ENCODE results near the gene GNAZ. TPM values are rescaled to one million over a fixed set of nuclear protein-coding genes. Genes with fewer than 3 reads are reported as not detected.

Gene GNAZ
- total and polyA plus RNA-seq, 2 of the 8 experiments (the other 6 are each of a cell fraction or from before 2014, with no cell fraction given), result 6.6 to 9.6 TPM

DNA sequence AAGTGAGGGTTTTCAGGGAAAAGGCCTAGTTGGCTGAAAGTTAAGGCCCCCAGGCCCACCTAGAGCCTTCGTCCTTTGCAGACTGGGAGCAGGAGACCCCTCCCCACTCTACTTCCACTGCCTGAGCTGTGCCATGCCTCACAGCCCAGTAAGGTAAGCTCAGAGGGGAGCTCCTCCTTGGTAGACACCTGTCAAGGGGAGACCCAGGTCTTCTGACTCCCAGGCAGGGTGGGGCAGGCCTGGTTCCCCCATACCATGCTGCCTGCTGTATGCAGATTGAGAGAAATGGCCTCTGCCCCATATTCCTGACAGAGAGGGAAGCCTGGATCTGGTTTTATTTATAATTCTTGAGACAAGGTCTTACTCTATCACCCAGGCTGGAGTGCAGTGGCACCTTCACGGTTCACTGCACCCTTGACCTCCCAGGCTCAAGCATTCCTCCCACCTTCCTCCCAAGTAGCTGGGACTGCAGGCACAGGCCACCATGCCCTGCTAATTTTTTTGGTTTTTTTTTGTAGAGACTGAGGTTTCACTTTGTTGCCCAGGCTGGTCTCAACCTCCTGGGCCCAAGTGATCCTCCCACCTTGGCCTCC is 75.7 kb downstream of the GNAZ start:
- WGBS, 2 experiments (ENCODE audit: extremely low coverage in 1 of 2, insufficient coverage in 1 of 2, insufficient read length in 1 of 2, insufficient replicate concordance in 2 of 2, low coverage in 1 of 2, low lambda C conversion rate in 2 of 2, missing lambda C conversion rate in 1 of 2), result 78% methylated on average over 2 of the region's 2 CpGs; no CpG with 5 or more reads in 1 of the 2 experiments
- FAIRE-seq, result no peak
- POLR2A ChIA-PET (ENCODE audit: partially characterized antibody), result interaction anchor here (2.1 kb wide), 1 partner anchor 11 kb away, joined by 6 read pairs; no protein-coding TSS in a partner anchor

More for the DNA sequence above, 75.7 kb downstream of the GNAZ start:
- peak overlapping the region; percentile 33 to 65 (median 59); a peak in 6 of 8 replicates for H3K4me3 ChIP-seq (ENCODE audit: extremely low read depth in 1 of 4, insufficient read depth in 2 of 4, low read depth in 3 of 4, low read length in 4 of 4)
- H4K5ac ChIP-seq (ENCODE audit: insufficient read length, low read depth, low read length), result no peak overlapping the region
- H2BK12ac ChIP-seq (ENCODE audit: low read depth, low read length), result no peak overlapping the region
- no peak overlapping the region for H2BK5ac ChIP-seq (ENCODE audit: low read depth, low read length)
- H2AFZ ChIP-seq (ENCODE audit: low read length), result no peak overlapping the region
- H3K27ac ChIP-seq (ENCODE audit: low read depth, low read length), result no peak overlapping the region
- no peak overlapping the region for H2BK15ac ChIP-seq (ENCODE audit: low read length)
- H3K79me1 ChIP-seq (ENCODE audit: low read depth, low read length), result no peaks in the 10 kb centered on the region
- no peak overlapping the region for H4K91ac ChIP-seq (replicated peaks; ENCODE audit: insufficient read length, low read length)
- no peak overlapping the region for H3K56ac ChIP-seq (replicated peaks; ENCODE audit: insufficient read length, low read depth, low read length)
- H2BK120ac ChIP-seq (replicated peaks; ENCODE audit: low read depth, low read length), result no peak overlapping the region
- peaks cover 6% of the 10 kb centered on the region; the same call in 1 of the 2 replicates for H3K23me2 ChIP-seq (ENCODE audit: low read depth, low read length)
- H3K36me3 ChIP-seq (ENCODE audit: control insufficient read depth in 2 of 4, insufficient read depth in 4 of 4, low read length in 3 of 4), result no peaks in the 10 kb centered on the region
- H3K9me3 ChIP-seq (ENCODE audit: insufficient read depth in 2 of 2, low read depth in 1 of 2, low read length in 1 of 2), result no peaks in the 10 kb centered on the region
- no peaks in the 10 kb centered on the region for H3K79me2 ChIP-seq (ENCODE audit: control insufficient read depth in 1 of 2, insufficient read depth in 2 of 2, low read length in 2 of 2)
- peaks cover 0 to 21% (median 9%) of the 10 kb centered on the region in 4 experiments; a peak in 5 of 7 replicates for H3K4me1 ChIP-seq (replicated peaks in 1 of 4; ENCODE audit: control insufficient read depth in 3 of 4, insufficient read depth in 4 of 4, low read length in 3 of 4)
- CTCF ChIA-PET (ENCODE audit: partially characterized antibody), result interaction anchor here (0.6 to 5.8 kb wide), 7 partner anchors 10 to 240 kb away, joined by 3 to 49 read pairs (median 4); no protein-coding TSS in a partner anchor
- no peak overlapping the region for H2BK20ac ChIP-seq (ENCODE audit: low read length)
- no peak overlapping the region for H3K23ac ChIP-seq (ENCODE audit: insufficient read length)
- H3K9ac ChIP-seq (replicated peaks in 1 of 4; ENCODE audit: extremely low read depth in 1 of 4, low read depth in 3 of 4, low read length in 3 of 4), result no peak overlapping the region; a peak in 1 of 7 replicates
- H3K4me2 ChIP-seq (ENCODE audit: insufficient read depth in 1 of 2, low read depth in 2 of 2, low read length in 2 of 2), result peak overlapping the region; percentile 56 to 92
- no peak overlapping the region for H2AK5ac ChIP-seq (ENCODE audit: low read depth, low read length)
- no peak overlapping the region for H3K4ac ChIP-seq (replicated peaks; ENCODE audit: insufficient read length, low read depth, low read length)
- no peak for DNase-seq (ENCODE audit: low read depth in 1 of 2, low spot score in 2 of 2)
- no peak overlapping the region for H3K14ac ChIP-seq (ENCODE audit: insufficient read length)
- no peaks in the 10 kb centered on the region for H4K20me1 ChIP-seq (replicated peaks in 1 of 2; ENCODE audit: control insufficient read depth in 1 of 2, insufficient read depth in 2 of 2, low read length in 2 of 2)
- no peak overlapping the region; the same call in 1 of the 2 replicates for H3K18ac ChIP-seq (ENCODE audit: extremely low read depth, low read length)
- H4K8ac ChIP-seq (ENCODE audit: extremely low read depth, insufficient read depth, low read length), result peak overlapping the region; percentile 90; the same call in 1 of the 2 replicates
- peaks cover 0 to 14% (median 7%) of the 10 kb centered on the region in 4 experiments; a peak in 5 of 7 replicates for H3K27me3 ChIP-seq (replicated peaks in 1 of 4; ENCODE audit: control insufficient read depth in 3 of 4, extremely low read depth in 1 of 4, insufficient read depth in 3 of 4, low read length in 3 of 4)
